Brain microvascular endothelial cell (primary cell): ENCODE measurements around the gene PRSS12.
A peak's percentile ranks its signal among the peaks of the same experiment; 100 is the strongest.

Source experiments
- DNase-seq: peaks from one replicate; pipeline ENCODE4 v3.0.0-alpha.2; 2020
- H3K27ac ChIP-seq: fragments of 250-450 bp; sonication (Bioruptor Pico); 2 replicates; pipeline ENCODE4 v1.5.1; 2020; ENCODE audit warnings: mild to moderate bottlenecking, moderate library complexity
- H3K27me3 ChIP-seq: fragments of 250-450 bp; sonication (Bioruptor Pico); replicated peaks from 2 replicates; pipeline ENCODE4 v1.5.1; 2020; ENCODE audit warnings: mild to moderate bottlenecking
- H3K36me3 ChIP-seq: fragments of 250-450 bp; sonication (Bioruptor Pico); replicated peaks from 2 replicates; pipeline ENCODE4 v1.5.1; 2020; ENCODE audit warnings: mild to moderate bottlenecking
- H3K4me3 ChIP-seq: 2 replicates; pipeline ENCODE4 v1.5.1; 2011; ENCODE audit warnings: low read depth, mild to moderate bottlenecking, control low read depth, low read length, moderate library complexity
- CTCF ChIP-seq: IDR thresholded peaks from 2 replicates; pipeline ENCODE4 v1.5.1; 2011; ENCODE audit warnings: low read depth, mild to moderate bottlenecking, moderate library complexity, low read length, control low read depth, inconsistent platforms; ENCODE audit errors: missing control alignments
- in situ Hi-C: cut with HindIII; loops from 2 replicates; pipeline ENCODE4 v1.10.0; 2017; ENCODE audit warnings: low sequenced_read_pairs, low pct_ligation_motif_present

PRSS12 gene

GRCh38 chr4:118329849-118330248 lies 23.0 kb downstream of the PRSS12 start:
- DNase-seq, result no peak
- H3K27ac ChIP-seq, result no peak overlapping the region
- no peak for TF ChIP-seq CTCF
- in situ Hi-C loops, result no loop called here
- no peak overlapping the region for H3K4me3 ChIP-seq
- no peaks in the 10 kb centered on the region for H3K36me3 ChIP-seq
- H3K27me3 ChIP-seq, result no peaks in the 10 kb centered on the region

- in situ Hi-C loops, result no loop called here
- Histone ChIP-seq H3K36me3 (no peaks in the 10 kb centered on the region), H3K27me3 (no peaks in the 10 kb centered on the region), H3K27ac (no peak overlapping the region), H3K4me3 (no peak overlapping the region)
- TF ChIP-seq CTCF, result no peak
- DNase-seq, result peak; percentile 12
These were observed 25.1 kb downstream of the PRSS12 start for GRCh38 chr4:118327554-118328241.

- DNase-seq, result no peak
- in situ Hi-C loops, result no loop called here
- Histone ChIP-seq H3K4me3 (no peak overlapping the region), H3K27me3 (no peaks in the 10 kb centered on the region), H3K36me3 (no peaks in the 10 kb centered on the region), H3K27ac (no peak overlapping the region)
- no peak for TF ChIP-seq CTCF
These were observed 26.2 kb downstream of the PRSS12 start for GRCh38 chr4:118326585-118326984.

GRCh38 chr4:118325431-118325830 lies 27.4 kb downstream of the PRSS12 start:
- no peak overlapping the region for H3K27ac ChIP-seq
- H3K4me3 ChIP-seq, result no peak overlapping the region
- H3K27me3 ChIP-seq, result no peaks in the 10 kb centered on the region
- in situ Hi-C loops, result no loop called here
- no peak for DNase-seq
- TF ChIP-seq CTCF, result no peak
- H3K36me3 ChIP-seq, result no peaks in the 10 kb centered on the region

- Histone ChIP-seq H3K4me3 (no peak overlapping the region), H3K27me3 (no peaks in the 10 kb centered on the region), H3K36me3 (no peaks in the 10 kb centered on the region), H3K27ac (no peak overlapping the region)
- in situ Hi-C loops, result no loop called here
- no peak for TF ChIP-seq CTCF
- no peak for DNase-seq
These were observed 29.8 kb downstream of the PRSS12 start for GRCh38 chr4:118322831-118323502.

- no peak for DNase-seq
- TF ChIP-seq CTCF, result no peak
- H3K27ac ChIP-seq, result no peak overlapping the region
- H3K36me3 ChIP-seq, result no peaks in the 10 kb centered on the region
- in situ Hi-C loops, result no loop called here
- no peaks in the 10 kb centered on the region for H3K27me3 ChIP-seq
- no peak overlapping the region for H3K4me3 ChIP-seq
These were observed 33.9 kb downstream of the PRSS12 start for GRCh38 chr4:118318931-118319330.
